Measurements from ENCODE around the gene NLGN4X.

DNA sequence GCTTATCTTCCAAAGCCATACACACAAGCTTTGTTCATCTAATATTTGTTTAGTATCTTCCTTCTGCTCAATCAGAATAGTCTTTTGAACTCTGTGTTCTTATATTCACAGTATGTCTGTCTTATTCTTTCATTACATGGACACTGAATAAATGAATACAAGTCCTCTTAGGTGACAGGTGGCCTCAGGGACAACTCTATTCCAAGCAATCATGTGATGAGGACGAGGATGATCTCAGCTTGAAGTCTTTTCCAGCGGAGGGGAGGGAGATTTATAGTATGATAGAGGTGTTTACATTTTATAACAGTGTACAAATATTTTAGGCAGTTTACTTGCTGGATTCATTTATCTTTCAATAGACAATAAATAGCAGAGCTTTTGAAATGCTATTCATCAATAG lies 300.4 kb downstream of the NLGN4X start:
- no peak for TF ChIP-seq GATA3 (IDR thresholded peaks at IDR 0.05; ENCODE audit: low read depth, low read length)
- no peak for TF ChIP-seq GATA2 (IDR thresholded peaks at IDR 0.05; ENCODE audit: low read depth, low read length)

All from SH-SY5Y (cell line).